ENCODE results near the gene SPATA19.

Gene SPATA19

GRCh38 chr11:133830931-133831907, 14.1 kb downstream of the SPATA19 start:
- TF ChIP-seq GATA3 (IDR thresholded peaks at IDR 0.05; ENCODE audit: low read depth, low read length) = no peak

GRCh38 chr11:133829566-133829965, 15.7 kb downstream of the SPATA19 start:
- TF ChIP-seq GATA3 (IDR thresholded peaks at IDR 0.05; ENCODE audit: low read depth, low read length) (no peak), GATA2 (IDR thresholded peaks at IDR 0.05; ENCODE audit: low read depth, low read length) (no peak)

- TF ChIP-seq GATA3 (IDR thresholded peaks at IDR 0.05; ENCODE audit: low read depth, low read length) = no peak
- TF ChIP-seq GATA2 (IDR thresholded peaks at IDR 0.05; ENCODE audit: low read depth, low read length) = no peak
These were observed 16.4 kb downstream of the SPATA19 start for GRCh38 chr11:133828871-133829270.

GRCh38 chr11:133827556-133827955, 17.8 kb downstream of the SPATA19 start:
- TF ChIP-seq GATA2 (IDR thresholded peaks at IDR 0.05; ENCODE audit: low read depth, low read length) (no peak), GATA3 (IDR thresholded peaks at IDR 0.05; ENCODE audit: low read depth, low read length) (no peak)

DNA sequence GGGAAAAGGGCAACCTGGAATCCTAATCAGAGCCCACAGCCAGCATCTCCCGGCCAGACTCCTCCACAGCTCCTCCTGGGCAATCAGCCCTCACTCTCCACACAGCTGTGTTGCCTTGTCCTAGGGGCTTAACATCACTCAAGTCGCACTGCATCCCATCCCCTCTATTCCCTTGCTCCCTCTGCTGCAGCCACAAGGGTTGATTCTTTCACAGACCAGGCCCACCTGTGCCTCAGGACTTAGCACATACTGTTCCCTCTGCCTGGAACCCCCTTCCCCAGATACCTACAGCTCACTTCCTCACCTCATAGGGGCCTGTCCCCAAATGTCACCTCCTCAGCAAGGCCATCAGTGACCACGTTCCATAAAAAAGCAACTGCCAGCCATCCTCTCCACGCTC, 18.4 kb downstream of the SPATA19 start:
- TF ChIP-seq GATA2 (IDR thresholded peaks at IDR 0.05; ENCODE audit: low read depth, low read length) (no peak), GATA3 (IDR thresholded peaks at IDR 0.05; ENCODE audit: low read depth, low read length) (no peak)

DNA sequence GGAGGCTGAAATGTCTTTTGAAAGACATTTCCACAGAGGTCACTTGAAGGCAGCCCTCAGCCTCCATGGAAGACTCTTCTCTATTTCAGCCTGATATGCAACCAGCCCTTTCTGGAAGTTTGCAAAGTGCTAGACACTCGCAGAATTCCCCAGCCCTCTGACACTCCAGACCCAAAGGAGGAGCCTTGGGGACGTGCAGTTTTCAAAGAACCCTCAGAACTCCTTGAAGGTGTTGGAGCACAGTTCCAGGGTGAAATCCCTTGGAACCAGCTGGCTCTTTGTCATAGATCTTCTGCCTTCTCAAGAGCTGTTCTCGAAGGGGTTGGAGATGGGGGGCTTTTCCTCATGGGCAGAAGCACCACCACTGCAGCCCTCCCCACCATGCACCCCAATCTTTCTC, 19.6 kb downstream of the SPATA19 start:
- TF ChIP-seq GATA2 (IDR thresholded peaks at IDR 0.05; ENCODE audit: low read depth, low read length) (no peak), GATA3 (IDR thresholded peaks at IDR 0.05; ENCODE audit: low read depth, low read length) (no peak)

- TF ChIP-seq GATA3 (IDR thresholded peaks at IDR 0.05; ENCODE audit: low read depth, low read length) (no peak), GATA2 (IDR thresholded peaks at IDR 0.05; ENCODE audit: low read depth, low read length) (no peak)
These were observed 20.2 kb downstream of the SPATA19 start for GRCh38 chr11:133825156-133825555.

GRCh38 chr11:133824593-133824992, 20.7 kb downstream of the SPATA19 start:
- TF ChIP-seq GATA3 (IDR thresholded peaks at IDR 0.05; ENCODE audit: low read depth, low read length) (no peak), GATA2 (IDR thresholded peaks at IDR 0.05; ENCODE audit: low read depth, low read length) (no peak)

DNA sequence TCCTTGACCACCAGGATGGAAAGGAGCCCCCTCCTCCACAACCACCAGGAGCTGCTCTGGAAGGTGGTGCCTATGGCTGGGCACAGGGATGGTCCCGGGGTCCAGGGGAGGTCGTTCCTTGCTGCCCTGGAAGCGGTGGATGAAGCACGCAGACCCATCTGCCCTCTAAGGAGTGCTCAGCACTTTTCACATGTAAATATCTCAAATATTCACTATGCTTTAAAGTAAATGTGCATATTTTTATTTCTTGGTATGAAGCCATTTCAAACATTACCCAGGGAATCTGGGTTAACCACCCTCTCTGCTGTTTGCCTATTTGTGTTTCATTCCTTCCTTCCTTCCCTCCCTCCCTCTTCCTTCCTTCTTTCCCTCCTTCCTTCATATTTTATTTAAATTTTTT, 21.7 kb downstream of the SPATA19 start:
- no peak for TF ChIP-seq GATA3 (IDR thresholded peaks at IDR 0.05; ENCODE audit: low read depth, low read length)
- TF ChIP-seq GATA2 (IDR thresholded peaks at IDR 0.05; ENCODE audit: low read depth, low read length) = no peak

DNA sequence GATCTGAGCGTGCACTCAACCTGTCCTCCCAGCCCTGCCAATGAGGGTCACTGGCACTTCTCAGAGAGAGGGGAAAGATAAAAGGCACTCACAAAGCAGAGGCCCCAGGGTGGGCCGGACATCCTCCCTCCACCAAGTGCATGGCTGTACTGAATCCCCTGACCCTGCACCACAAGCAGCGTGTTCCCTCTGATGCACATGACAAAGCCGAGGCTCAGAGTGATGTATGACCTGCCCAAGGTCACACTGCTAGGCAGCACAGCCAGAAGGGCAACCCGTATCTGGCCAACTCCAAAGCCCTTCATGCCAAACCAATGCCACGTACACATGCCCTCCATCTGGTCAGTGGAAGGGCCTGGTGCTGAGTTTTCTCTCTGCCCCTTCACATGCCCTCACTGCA, 22.1 kb downstream of the SPATA19 start:
- TF ChIP-seq GATA2 (IDR thresholded peaks at IDR 0.05; ENCODE audit: low read depth, low read length) = no peak
- TF ChIP-seq GATA3 (IDR thresholded peaks at IDR 0.05; ENCODE audit: low read depth, low read length) = no peak

DNA sequence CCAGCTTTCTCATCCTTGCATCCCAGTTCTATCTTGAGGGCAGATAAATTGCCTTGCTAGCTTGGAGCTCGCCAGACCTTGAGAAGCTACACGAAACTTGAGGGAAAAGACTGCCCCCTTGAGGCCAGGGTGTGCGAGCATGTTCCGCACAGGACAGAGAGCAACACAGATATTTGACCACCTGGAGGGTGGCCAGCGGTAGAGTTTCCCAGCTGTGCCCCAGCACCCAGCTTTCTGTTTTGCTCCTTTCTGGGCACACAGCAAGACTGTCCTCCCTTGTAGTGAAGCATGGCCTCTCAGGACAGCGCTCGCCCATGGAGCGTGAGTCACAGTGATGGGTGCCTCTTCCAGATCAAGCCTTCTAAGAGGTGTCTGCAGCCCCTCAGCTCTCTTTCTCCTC, 23.5 kb downstream of the SPATA19 start:
- TF ChIP-seq GATA2 (IDR thresholded peaks at IDR 0.05; ENCODE audit: low read depth, low read length) = no peak
- TF ChIP-seq GATA3 (IDR thresholded peaks at IDR 0.05; ENCODE audit: low read depth, low read length) = no peak

DNA sequence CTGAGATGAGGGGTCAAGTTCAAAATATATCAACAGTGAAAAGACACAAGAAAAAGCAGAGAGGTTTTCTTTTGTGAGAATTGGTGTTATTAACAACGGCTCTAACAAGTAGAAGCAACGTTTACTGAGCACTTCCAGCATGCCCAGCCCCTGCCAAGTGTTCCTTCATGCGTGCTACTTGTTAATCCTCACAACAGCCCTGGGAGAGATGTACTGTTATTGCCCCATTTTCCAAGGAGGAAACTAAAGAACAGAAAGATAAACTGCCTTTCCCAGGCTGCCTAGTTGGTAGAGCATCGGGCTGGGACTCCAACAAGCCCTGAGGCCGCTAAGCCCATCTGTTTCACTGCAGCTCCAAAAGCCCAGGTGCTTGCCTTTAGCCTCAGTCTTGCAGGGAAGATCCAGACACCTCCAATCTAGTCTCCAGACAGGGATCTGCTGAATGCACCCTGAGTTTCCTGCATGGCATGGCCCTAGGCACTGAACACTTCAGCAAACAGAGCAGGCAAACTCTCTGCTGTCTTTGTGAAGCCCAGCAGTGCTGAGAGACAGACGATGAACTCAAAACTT, 25.5 kb downstream of the SPATA19 start:
- TF ChIP-seq GATA2 (IDR thresholded peaks at IDR 0.05; ENCODE audit: low read depth, low read length) (no peak), GATA3 (IDR thresholded peaks at IDR 0.05; ENCODE audit: low read depth, low read length) (no peak)

GRCh38 chr11:133819114-133819513, 26.2 kb downstream of the SPATA19 start:
- TF ChIP-seq GATA2 (IDR thresholded peaks at IDR 0.05; ENCODE audit: low read depth, low read length) (no peak), GATA3 (IDR thresholded peaks at IDR 0.05; ENCODE audit: low read depth, low read length) (no peak)

GRCh38 chr11:133818302-133818701, 27.0 kb downstream of the SPATA19 start:
- no peak for TF ChIP-seq GATA3 (IDR thresholded peaks at IDR 0.05; ENCODE audit: low read depth, low read length)
- no peak for TF ChIP-seq GATA2 (IDR thresholded peaks at IDR 0.05; ENCODE audit: low read depth, low read length)

GRCh38 chr11:133817449-133817848, 27.9 kb downstream of the SPATA19 start:
- TF ChIP-seq GATA2 (IDR thresholded peaks at IDR 0.05; ENCODE audit: low read depth, low read length) (no peak), GATA3 (IDR thresholded peaks at IDR 0.05; ENCODE audit: low read depth, low read length) (no peak)
